ENCODE measurements around the gene RACK1.

RACK1 gene

DNA sequence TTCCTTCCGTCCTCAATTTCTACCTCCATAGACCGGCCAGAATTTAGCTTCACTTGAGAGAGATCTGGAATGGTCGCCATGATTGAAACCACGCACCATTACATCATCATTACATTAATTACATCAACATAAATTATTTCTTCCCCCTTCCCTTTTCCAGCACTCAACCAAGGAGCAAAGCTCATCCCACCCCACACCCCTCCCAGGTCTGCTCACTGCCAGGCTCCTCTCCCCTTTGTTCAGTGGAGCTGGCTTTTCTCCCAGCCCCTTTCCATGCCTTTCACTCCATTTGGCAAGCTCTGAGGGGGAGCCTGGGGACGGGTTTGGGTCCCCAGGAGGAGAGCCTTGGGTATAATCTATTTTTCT is 8.4 kb downstream of the RACK1 start:
- no peak for DNase-seq (ENCODE audit: low read depth)
- TF ChIP-seq, protein P1, sequence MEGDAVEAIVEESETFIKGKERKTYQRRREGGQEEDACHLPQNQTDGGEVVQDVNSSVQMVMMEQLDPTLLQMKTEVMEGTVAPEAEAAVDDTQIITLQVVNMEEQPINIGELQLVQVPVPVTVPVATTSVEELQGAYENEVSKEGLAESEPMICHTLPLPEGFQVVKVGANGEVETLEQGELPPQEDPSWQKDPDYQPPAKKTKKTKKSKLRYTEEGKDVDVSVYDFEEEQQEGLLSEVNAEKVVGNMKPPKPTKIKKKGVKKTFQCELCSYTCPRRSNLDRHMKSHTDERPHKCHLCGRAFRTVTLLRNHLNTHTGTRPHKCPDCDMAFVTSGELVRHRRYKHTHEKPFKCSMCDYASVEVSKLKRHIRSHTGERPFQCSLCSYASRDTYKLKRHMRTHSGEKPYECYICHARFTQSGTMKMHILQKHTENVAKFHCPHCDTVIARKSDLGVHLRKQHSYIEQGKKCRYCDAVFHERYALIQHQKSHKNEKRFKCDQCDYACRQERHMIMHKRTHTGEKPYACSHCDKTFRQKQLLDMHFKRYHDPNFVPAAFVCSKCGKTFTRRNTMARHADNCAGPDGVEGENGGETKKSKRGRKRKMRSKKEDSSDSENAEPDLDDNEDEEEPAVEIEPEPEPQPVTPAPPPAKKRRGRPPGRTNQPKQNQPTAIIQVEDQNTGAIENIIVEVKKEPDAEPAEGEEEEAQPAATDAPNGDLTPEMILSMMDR (conservative IDR thresholded peaks at IDR 0.05; ENCODE audit: low read length): no peak
- H3K4me3 ChIP-seq (ENCODE audit: low read length): no peak overlapping the region

GRCh38 chr5:181234455-181235306 is 9.0 kb downstream of the RACK1 start:
- TF ChIP-seq, protein P1 (conservative IDR thresholded peaks at IDR 0.05; ENCODE audit: low read length): no peak
- DNase-seq (ENCODE audit: low read depth): no peak
- H3K4me3 ChIP-seq (ENCODE audit: low read length): no peak overlapping the region

DNA sequence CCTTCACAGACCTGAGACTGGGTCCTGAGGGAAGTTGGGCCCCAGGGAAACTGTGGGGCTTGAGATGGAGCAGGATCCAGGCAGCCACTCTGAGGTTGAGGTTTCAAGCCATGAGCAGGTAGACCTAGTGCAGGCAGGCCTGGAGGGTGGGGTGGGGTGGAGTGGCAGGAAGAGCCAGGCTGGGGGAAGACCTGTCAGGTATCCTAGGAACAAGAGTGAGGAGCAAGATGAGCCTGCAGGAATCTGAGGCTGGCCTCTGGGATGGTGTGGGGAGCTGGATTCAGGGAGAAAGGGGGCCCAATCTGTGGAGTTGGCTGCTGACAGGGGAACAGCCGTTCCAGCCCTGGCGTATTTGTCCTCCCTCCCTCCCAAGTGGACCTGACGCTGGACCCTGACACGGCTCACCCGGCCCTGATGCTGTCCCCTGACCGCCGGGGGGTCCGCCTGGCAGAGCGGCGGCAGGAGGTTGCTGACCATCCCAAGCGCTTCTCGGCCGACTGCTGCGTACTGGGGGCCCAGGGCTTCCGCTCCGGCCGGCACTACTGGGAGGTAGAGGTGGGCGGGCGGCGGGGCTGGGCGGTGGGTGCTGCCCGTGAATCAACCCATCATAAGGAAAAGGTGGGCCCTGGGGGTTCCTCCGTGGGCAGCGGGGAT is 9.8 kb downstream of the RACK1 start:
- TF ChIP-seq, protein P1 (conservative IDR thresholded peaks at IDR 0.05; ENCODE audit: low read length): no peak
- no peak overlapping the region for H3K4me3 ChIP-seq (ENCODE audit: low read length)
- no peak for DNase-seq (ENCODE audit: low read depth)

DNA sequence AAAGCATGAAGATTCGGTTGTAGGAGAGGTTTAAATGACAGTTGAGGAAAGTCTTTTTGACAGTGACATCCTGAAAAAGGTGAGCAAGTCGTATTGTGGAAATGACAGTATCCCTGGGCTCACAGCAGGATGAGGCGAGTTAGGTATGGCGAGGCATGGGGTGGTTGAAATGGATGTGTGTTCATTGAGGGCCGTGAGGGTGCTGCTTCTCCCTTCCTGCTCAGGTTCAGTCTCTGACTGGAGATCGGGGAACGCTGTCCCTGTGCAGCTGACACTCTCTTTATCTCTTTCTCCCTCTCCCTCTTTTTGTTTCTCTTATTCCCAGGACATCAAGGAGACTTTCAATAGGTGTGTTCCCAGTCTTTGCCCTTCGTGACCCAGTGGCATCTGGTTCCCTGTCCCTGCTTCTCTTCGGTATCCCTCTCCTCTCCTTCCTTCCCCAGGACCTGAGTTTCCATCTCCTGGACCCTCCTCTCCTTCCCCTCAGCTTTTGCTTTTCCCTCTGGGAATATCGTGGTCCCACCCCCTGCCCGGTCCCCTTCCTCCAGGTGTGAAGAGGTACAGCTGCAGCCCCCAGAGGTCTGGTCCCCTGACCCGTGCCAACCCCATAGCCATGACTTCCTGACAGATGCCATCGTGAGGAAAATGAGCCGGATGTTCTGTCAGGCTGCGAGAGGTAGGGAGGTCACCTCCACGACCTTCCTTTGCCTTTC is 10.5 kb downstream of the RACK1 start:
- no peak for DNase-seq (ENCODE audit: low read depth)
- no peak overlapping the region for H3K4me3 ChIP-seq (ENCODE audit: low read length)
- TF ChIP-seq, protein P1 (conservative IDR thresholded peaks at IDR 0.05; ENCODE audit: low read length): no peak

GRCh38 chr5:181232593-181232992 is 11.1 kb downstream of the RACK1 start:
- TF ChIP-seq, protein P1 (conservative IDR thresholded peaks at IDR 0.05; ENCODE audit: low read length): no peak
- no peak overlapping the region for H3K4me3 ChIP-seq (ENCODE audit: low read length)
- no peak for DNase-seq (ENCODE audit: low read depth)

- no peak overlapping the region for H3K4me3 ChIP-seq (ENCODE audit: low read length)
- DNase-seq (ENCODE audit: low read depth): no peak
- TF ChIP-seq, protein P1 (conservative IDR thresholded peaks at IDR 0.05; ENCODE audit: low read length): no peak
Observed at GRCh38 chr5:181231432-181231831, 12.3 kb downstream of the RACK1 start.
